ENCODE data around the gene FOXJ1.

The FOXJ1 gene

DNA sequence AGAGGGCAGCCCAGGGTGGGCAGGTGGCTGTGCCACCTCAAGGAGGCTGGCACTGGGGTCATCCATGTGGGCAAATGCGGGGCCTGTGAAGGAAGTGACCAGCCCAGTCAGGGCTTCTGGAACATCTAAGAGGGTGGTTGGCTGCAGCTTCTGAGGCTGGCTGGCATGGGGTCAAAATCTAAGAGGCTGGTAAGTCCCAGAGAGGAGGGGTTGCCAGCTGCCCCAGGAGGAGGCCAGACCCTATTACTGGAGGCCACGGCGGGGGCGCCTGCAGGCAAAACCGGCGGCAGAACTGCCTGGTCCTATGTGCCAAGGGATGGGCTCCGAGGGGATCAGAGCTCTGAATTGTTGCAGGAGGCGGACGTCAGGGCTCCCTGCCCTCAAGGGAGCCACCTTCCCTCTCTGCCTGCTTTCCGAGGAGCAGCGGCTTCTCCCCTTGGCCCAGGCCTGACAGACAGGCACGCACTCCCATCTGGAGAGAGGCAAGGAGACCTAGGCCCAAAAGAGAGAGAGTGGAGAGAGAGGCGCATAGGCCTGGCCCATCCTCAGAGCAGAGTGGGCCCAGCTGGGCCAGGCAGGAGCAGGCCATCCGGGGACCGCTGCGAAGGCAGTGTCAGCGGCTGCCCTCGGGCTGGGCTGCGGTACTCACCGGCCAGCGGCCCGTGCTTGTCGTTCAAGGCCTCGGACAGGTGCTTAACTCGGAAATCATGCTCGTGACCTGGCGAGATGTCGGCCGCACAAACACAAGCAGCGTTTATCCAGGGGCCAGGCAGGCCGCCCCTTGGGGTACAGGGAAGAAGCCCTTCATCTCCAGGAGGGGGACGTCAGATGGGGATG lies 51.1 kb downstream of the FOXJ1 start:
- DNase-seq: no peak

DNA sequence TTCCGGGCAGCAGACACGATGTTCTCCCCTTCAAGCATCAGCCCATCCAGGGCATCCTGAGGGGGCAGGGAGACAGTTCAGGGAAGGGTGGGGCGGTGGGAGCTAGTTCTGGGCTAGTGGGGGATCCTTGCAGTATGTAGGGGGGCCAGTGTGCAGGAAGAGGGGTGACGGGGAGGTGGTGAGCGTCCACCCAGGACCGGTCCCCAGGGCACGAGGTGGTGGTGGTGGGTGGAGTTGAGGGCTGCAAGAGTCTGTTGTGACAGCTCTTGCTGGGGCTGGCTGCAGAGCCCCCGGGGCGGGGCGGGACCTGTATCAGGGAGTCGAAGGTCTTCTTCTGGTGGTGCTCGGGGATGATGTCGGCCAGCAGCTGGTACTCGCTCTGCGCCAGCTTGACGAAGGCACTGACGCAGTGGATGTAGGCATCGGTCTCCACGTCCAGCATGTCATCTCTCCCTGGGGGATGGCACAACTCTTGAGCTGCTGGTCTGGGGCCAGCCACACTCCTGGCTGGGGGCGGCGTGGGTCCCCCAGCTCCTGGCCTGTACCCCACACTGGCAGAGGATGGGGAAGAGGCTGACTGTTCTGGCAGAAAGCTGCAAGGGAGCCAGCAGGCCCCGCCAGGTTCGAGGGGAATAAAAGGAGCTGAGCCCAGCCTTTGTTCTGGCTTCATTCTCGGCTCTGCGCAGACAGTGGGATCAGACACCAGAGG lies 52.0 kb downstream of the FOXJ1 start:
- DNase-seq: no peak

GRCh38 chr17:76088041-76088867 lies 52.8 kb downstream of the FOXJ1 start:
- DNase-seq: no peak

DNA sequence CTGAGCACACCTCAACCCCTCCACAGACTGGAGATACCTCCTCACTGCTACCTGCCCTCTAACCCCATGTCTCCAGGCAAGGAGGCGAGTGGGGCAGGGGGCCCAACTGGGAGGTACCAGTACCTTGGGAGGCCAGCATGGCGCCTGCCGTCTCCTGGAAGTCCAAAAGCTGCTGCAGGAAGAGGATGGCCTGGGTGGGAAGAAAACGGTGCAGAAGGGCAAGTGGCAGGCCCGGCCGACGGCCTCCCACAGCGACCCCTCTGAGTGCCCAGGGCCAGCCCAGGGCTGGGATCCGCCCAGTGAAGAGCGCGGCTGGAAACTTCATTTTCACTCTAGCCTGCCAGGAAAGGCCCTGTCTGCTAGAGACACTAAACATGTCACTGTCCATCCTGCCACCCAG lies 53.5 kb downstream of the FOXJ1 start:
- no peak for DNase-seq

GRCh38 chr17:76086384-76086783 lies 54.7 kb downstream of the FOXJ1 start:
- DNase-seq: no peak

All from fibroblast of skin of right biceps (primary cell).